ENCODE results near the gene TCHHL1.

The TCHHL1 gene

GRCh38 chr1:152067929-152068328 lies 20.9 kb downstream of the TCHHL1 start:
- no peak for TF ChIP-seq CTCF (IDR thresholded peaks at IDR 0.05; ENCODE audit: low read depth, low read length, missing control alignments)
- DNase-seq (ENCODE audit: low read depth): no peak
- no peak overlapping the region for H3K4me3 ChIP-seq (ENCODE audit: low read depth, low read length)
- in situ Hi-C loops (cut with HindIII; ENCODE audit: low sequenced_read_pairs): no loop called here

GRCh38 chr1:152067150-152067549 lies 21.7 kb downstream of the TCHHL1 start:
- in situ Hi-C loops (cut with HindIII; ENCODE audit: low sequenced_read_pairs): no loop called here
- no peak for DNase-seq (ENCODE audit: low read depth)
- no peak overlapping the region for H3K4me3 ChIP-seq (ENCODE audit: low read depth, low read length)
- TF ChIP-seq CTCF (IDR thresholded peaks at IDR 0.05; ENCODE audit: low read depth, low read length, missing control alignments): no peak

GRCh38 chr1:152061952-152062351 lies 26.9 kb downstream of the TCHHL1 start:
- no peak for TF ChIP-seq CTCF (IDR thresholded peaks at IDR 0.05; ENCODE audit: low read depth, low read length, missing control alignments)
- no peak overlapping the region for H3K4me3 ChIP-seq (ENCODE audit: low read depth, low read length)
- DNase-seq (ENCODE audit: low read depth): no peak
- in situ Hi-C loops (cut with HindIII; ENCODE audit: low sequenced_read_pairs): no loop called here

- no peak for TF ChIP-seq CTCF (IDR thresholded peaks at IDR 0.05; ENCODE audit: low read depth, low read length, missing control alignments)
- DNase-seq (ENCODE audit: low read depth): no peak
- H3K4me3 ChIP-seq (ENCODE audit: low read depth, low read length): no peak overlapping the region
- in situ Hi-C loops (cut with HindIII; ENCODE audit: low sequenced_read_pairs): no loop called here
These were observed 35.5 kb downstream of the TCHHL1 start for GRCh38 chr1:152053375-152053774.

- peak; percentile 88 for TF ChIP-seq CTCF (IDR thresholded peaks at IDR 0.05; ENCODE audit: low read depth, low read length, missing control alignments)
- peak; percentile 60 for DNase-seq (ENCODE audit: low read depth)
- no peak overlapping the region for H3K4me3 ChIP-seq (ENCODE audit: low read depth, low read length)
- in situ Hi-C loops (cut with HindIII; ENCODE audit: low sequenced_read_pairs): no loop called here
These were observed 36.3 kb downstream of the TCHHL1 start for GRCh38 chr1:152052606-152053005.

- in situ Hi-C loops (cut with HindIII; ENCODE audit: low sequenced_read_pairs): no loop called here
- no peak for TF ChIP-seq CTCF (IDR thresholded peaks at IDR 0.05; ENCODE audit: low read depth, low read length, missing control alignments)
- DNase-seq (ENCODE audit: low read depth): no peak
- H3K4me3 ChIP-seq (ENCODE audit: low read depth, low read length): no peak overlapping the region
These were observed 37.8 kb downstream of the TCHHL1 start for GRCh38 chr1:152050886-152051675.

All from astrocyte of the cerebellum (primary cell).